ENCODE results near the gene SLC25A45. TPM values are rescaled to one million over a fixed set of nuclear protein-coding genes. Genes with fewer than 3 reads are reported as not detected.
"Not testable (repeated sequence)": the region's sequence is repeated elsewhere in the genome, so short reads cannot be mapped to it uniquely, and the experiment has no call there.

The SLC25A45 gene
- total RNA-seq, 1 donor: 4.3 TPM

DNA sequence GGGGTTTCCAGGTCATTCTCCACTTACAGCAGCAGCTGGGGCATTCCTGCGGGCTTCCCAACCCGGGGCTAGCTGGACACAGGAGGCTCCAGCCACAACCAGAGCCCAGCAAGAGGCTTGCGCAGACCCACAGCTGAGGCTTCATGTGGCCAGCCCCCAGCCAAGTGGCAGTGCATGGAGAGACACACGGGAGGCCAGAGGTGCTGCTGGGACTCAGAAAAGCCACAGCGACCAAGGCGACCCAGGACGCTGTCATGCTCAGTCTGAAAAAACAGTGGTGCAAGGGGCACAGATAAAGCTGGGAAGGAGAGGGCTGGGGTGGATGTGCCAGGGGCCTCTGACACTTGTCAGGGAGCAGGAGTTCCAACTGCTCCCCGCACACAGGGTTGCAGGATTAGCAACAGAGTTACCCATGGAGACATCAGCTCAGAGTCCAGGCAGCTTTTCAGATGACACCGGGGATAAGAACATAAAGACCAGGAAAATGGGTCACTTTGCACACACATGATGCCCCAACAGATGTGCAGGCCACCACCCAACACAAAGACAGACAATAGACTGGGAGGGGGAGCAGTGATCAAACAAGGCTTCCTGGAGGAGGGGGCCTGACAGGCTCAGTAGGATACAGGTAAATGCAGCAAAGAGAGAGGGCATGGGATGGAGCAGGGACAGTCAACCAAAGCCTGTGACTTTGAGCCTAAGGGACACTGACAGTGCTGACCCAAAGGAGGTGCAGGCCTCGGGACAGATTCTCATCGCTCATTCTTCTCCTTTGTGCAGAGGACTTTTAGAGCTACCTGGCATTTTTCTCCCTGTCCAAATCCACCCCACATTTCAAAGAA, 33.3 kb upstream of the SLC25A45 start:
- Histone ChIP-seq H3K4me2 (ENCODE audit: insufficient read depth, low read length) (peak overlapping the region; percentile 82), H2AFZ (ENCODE audit: low read length) (no peak overlapping the region), H3K79me2 (ENCODE audit: insufficient read depth, low read length) (peaks cover 49% of the 10 kb centered on the region), H3K27me3 (ENCODE audit: insufficient read depth, low read length) (no peaks in the 10 kb centered on the region), H3K9me3 (ENCODE audit: low read depth, low read length) (no peaks in the 10 kb centered on the region), H4K20me1 (ENCODE audit: insufficient read depth, low read length) (peaks cover 3% of the 10 kb centered on the region), H3K36me3 (ENCODE audit: insufficient read depth, low read length) (peaks cover 18% of the 10 kb centered on the region), H3K27ac (ENCODE audit: low read depth, low read length) (peak overlapping the region; percentile 100), H3K4me1 (ENCODE audit: insufficient read depth, low read length) (peaks cover 50% of the 10 kb centered on the region), H3K4me3 (ENCODE audit: insufficient read depth, low read length) (peak overlapping the region; percentile 58)
- TF ChIP-seq, protein P1, sequence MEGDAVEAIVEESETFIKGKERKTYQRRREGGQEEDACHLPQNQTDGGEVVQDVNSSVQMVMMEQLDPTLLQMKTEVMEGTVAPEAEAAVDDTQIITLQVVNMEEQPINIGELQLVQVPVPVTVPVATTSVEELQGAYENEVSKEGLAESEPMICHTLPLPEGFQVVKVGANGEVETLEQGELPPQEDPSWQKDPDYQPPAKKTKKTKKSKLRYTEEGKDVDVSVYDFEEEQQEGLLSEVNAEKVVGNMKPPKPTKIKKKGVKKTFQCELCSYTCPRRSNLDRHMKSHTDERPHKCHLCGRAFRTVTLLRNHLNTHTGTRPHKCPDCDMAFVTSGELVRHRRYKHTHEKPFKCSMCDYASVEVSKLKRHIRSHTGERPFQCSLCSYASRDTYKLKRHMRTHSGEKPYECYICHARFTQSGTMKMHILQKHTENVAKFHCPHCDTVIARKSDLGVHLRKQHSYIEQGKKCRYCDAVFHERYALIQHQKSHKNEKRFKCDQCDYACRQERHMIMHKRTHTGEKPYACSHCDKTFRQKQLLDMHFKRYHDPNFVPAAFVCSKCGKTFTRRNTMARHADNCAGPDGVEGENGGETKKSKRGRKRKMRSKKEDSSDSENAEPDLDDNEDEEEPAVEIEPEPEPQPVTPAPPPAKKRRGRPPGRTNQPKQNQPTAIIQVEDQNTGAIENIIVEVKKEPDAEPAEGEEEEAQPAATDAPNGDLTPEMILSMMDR (IDR thresholded peaks at IDR 0.05; ENCODE audit: extremely low read depth, low read depth, low read length): no peak
- peak; percentile 77 for DNase-seq (ENCODE audit: insufficient read length, low spot score, missing footprints)

DNA sequence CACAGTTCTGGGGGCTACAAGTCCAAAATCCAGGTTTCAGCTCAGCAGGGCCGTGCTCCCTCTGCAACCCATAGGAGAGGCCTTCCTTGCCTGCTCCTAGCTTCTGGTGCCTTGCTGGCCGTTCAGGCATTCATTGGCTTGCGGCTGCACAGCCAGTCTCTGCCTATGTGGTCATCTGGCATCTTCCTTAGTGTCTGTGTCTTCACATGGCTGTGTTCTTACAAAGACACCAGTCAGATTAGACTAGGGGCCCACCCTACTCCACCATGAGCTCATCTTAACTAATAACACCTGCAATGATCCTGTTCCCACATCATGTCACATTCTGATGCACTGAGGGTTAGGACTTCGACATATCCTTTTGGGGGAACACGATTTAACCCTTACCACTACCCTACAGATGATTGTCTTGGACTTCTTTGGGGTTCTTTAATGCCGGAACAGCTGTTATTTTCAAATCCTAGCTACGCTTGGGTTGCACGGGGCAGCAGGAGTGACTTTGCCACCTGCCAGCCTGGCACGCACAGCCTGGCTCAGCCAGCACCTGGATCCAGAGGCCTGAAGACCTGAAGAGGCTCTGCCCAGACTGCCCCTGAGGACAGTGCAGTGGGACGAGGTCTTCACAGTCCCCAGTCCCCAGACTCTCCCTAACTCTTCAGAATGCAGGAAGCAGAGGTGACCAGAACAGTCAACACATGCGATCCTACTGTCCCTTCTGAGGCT, 32.5 kb upstream of the SLC25A45 start:
- Histone ChIP-seq H3K27me3 (ENCODE audit: insufficient read depth, low read length) (no peaks in the 10 kb centered on the region), H3K9me3 (ENCODE audit: low read depth, low read length) (no peaks in the 10 kb centered on the region), H3K27ac (ENCODE audit: low read depth, low read length) (no peak overlapping the region), H3K4me1 (ENCODE audit: insufficient read depth, low read length) (peaks cover 42% of the 10 kb centered on the region), H3K4me2 (ENCODE audit: insufficient read depth, low read length) (no peak overlapping the region), H4K20me1 (ENCODE audit: insufficient read depth, low read length) (peaks cover 3% of the 10 kb centered on the region), H2AFZ (ENCODE audit: low read length) (no peak overlapping the region), H3K4me3 (ENCODE audit: insufficient read depth, low read length) (no peak overlapping the region), H3K79me2 (ENCODE audit: insufficient read depth, low read length) (peaks cover 42% of the 10 kb centered on the region), H3K36me3 (ENCODE audit: insufficient read depth, low read length) (peaks cover 18% of the 10 kb centered on the region)
- TF ChIP-seq, protein P1 (IDR thresholded peaks at IDR 0.05; ENCODE audit: extremely low read depth, low read depth, low read length): no peak
- peak; percentile 76 for DNase-seq (ENCODE audit: insufficient read length, low spot score, missing footprints)

DNA sequence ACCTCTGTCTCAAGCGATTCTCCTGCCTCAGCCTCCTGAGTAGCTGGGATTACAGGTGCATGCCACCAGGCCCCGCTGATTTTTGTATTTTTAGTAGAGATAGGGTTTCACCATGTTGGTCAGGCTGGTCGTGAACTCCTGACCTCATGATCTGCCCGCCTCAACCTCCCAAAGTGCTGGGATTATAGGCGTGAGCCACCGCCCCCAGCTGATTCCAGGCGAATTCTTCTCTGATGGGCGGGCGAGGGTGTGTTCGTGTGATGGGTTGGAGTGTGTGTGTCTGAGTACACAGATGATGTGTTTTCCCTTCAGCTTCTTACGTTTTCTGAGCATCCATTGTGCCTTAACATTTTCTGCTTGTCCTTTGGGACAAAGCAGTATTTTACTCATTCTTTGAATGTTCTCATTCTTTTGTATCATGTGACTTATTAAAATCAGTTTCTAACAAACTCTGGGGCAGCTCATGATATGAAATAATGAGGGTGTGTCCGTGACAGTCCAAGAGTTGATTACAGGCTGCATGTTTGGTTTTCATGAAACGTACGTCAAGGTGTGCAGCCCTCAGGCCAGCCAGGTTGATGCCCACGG, 30.7 kb upstream of the SLC25A45 start:
- Histone ChIP-seq H3K79me2 (ENCODE audit: insufficient read depth, low read length) (peaks cover 29% of the 10 kb centered on the region), H3K36me3 (ENCODE audit: insufficient read depth, low read length) (peaks cover 33% of the 10 kb centered on the region), H3K4me1 (ENCODE audit: insufficient read depth, low read length) (peaks cover 25% of the 10 kb centered on the region)
- not testable (repeated sequence) for H2AFZ ChIP-seq (ENCODE audit: low read length); H3K27ac ChIP-seq (ENCODE audit: low read depth, low read length); H3K27me3 ChIP-seq (ENCODE audit: insufficient read depth, low read length); H3K4me3 ChIP-seq (ENCODE audit: insufficient read depth, low read length); H3K4me2 ChIP-seq (ENCODE audit: insufficient read depth, low read length); H4K20me1 ChIP-seq (ENCODE audit: insufficient read depth, low read length); DNase-seq (ENCODE audit: insufficient read length, low spot score, missing footprints); H3K9me3 ChIP-seq (ENCODE audit: low read depth, low read length)

DNA sequence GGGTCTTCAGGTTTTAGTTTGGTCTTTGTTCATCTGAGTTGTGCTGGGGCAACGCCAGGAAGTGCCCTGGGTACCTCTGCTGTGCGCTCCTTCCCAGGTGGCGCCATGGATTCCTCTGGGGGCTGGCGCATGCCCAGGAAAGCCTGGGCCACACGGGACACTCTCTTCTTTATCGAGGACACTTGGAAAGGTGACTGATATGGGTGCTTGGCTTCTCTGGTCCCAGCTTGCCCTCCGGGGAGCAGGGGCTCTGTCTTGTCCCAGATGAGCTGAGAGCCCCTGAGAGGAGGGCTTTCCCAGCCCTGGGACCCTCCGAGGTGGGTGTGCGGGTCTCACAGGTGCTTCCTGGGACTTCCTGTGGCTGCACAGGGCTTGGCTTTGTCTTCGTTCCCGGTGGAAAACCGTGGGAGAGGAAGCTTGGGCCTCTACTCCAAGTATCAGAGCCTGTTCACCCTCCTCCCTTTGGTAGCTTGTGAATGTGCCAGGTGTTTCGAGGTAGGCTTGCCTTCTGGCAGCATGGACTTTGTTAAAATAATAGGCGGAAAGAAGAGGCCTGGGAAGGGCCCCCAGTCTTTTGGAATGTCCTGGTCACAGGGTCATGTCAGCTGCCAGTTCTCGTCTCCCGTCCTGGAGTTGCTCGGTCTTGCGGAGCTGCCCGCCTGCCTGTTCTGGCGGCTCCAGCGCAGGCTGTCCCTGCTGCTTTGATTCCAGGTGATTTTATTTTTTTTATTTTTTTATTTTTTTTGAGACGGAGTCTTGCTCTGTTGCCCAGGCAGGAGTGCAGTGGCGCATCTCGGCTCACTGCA, 30.0 kb upstream of the SLC25A45 start:
- no peaks in the 10 kb centered on the region for H3K27me3 ChIP-seq (ENCODE audit: insufficient read depth, low read length)
- no peak overlapping the region for H2AFZ ChIP-seq (ENCODE audit: low read length)
- H3K27ac ChIP-seq (ENCODE audit: low read depth, low read length): no peak overlapping the region
- H3K9me3 ChIP-seq (ENCODE audit: low read depth, low read length): no peaks in the 10 kb centered on the region
- TF ChIP-seq, protein P1 (IDR thresholded peaks at IDR 0.05; ENCODE audit: extremely low read depth, low read depth, low read length): no peak
- peak; percentile 44 for DNase-seq (ENCODE audit: insufficient read length, low spot score, missing footprints)
- no peak overlapping the region for H3K4me2 ChIP-seq (ENCODE audit: insufficient read depth, low read length)
- H4K20me1 ChIP-seq (ENCODE audit: insufficient read depth, low read length): peaks cover 3% of the 10 kb centered on the region
- H3K79me2 ChIP-seq (ENCODE audit: insufficient read depth, low read length): peaks cover 22% of the 10 kb centered on the region
- no peak overlapping the region for H3K4me3 ChIP-seq (ENCODE audit: insufficient read depth, low read length)
- H3K4me1 ChIP-seq (ENCODE audit: insufficient read depth, low read length): peaks cover 18% of the 10 kb centered on the region
- H3K36me3 ChIP-seq (ENCODE audit: insufficient read depth, low read length): peaks cover 34% of the 10 kb centered on the region

Data from osteoblast (primary cell).